HG02610 (cell line): ENCODE measurements around the gene ITGB4.
A peak's percentile ranks its signal among the peaks of the same experiment; 100 is the strongest.

Source experiments
- ATAC-seq: cut with Tn5 transposase; IDR thresholded peaks from one replicate; pipeline ENCODE4 v1.9.1; 2021; ENCODE audit warnings: mild to moderate bottlenecking, moderate library complexity; ENCODE audit not compliant: unreplicated experiment

ITGB4 gene

GRCh38 chr17:75730065-75730464 lies 8.8 kb downstream of the ITGB4 start:
- no peak for ATAC-seq

- ATAC-seq, result no peak
Observed at GRCh38 chr17:75731086-75731715, 9.9 kb downstream of the ITGB4 start.

- no peak for ATAC-seq
Observed at GRCh38 chr17:75731716-75732498, 10.6 kb downstream of the ITGB4 start.

- no peak for ATAC-seq
Observed at GRCh38 chr17:75733471-75733870, 12.2 kb downstream of the ITGB4 start.

- ATAC-seq, result no peak
Observed at GRCh38 chr17:75734674-75735294, 13.5 kb downstream of the ITGB4 start.

- no peak for ATAC-seq
Observed at GRCh38 chr17:75736173-75736835, 15.0 kb downstream of the ITGB4 start.

GRCh38 chr17:75737133-75737962 lies 16.1 kb downstream of the ITGB4 start:
- ATAC-seq, result no peak

- ATAC-seq, result no peak
Observed at GRCh38 chr17:75738218-75738802, 17.1 kb downstream of the ITGB4 start.

- ATAC-seq, result no peak
Observed at GRCh38 chr17:75739174-75739573, 17.9 kb downstream of the ITGB4 start.

GRCh38 chr17:75739801-75740200 lies 18.5 kb downstream of the ITGB4 start:
- ATAC-seq, result no peak

- no peak for ATAC-seq
Observed at GRCh38 chr17:75740215-75740614, 19.0 kb downstream of the ITGB4 start.

GRCh38 chr17:75740631-75741077 lies 19.4 kb downstream of the ITGB4 start:
- no peak for ATAC-seq

- no peak for ATAC-seq
Observed at GRCh38 chr17:75742337-75742736, 21.1 kb downstream of the ITGB4 start.

- ATAC-seq, result no peak
Observed at GRCh38 chr17:75743625-75744206, 22.5 kb downstream of the ITGB4 start.

GRCh38 chr17:75748706-75749105 lies 27.4 kb downstream of the ITGB4 start:
- no peak for ATAC-seq

GRCh38 chr17:75749545-75750389 lies 28.5 kb downstream of the ITGB4 start:
- peak; percentile 35 for ATAC-seq

- no peak for ATAC-seq
Observed at GRCh38 chr17:75750661-75751423, 29.6 kb downstream of the ITGB4 start.
